Chondrocyte (in vitro differentiated cells): Measurements from ENCODE around the gene SETX. TPM values are rescaled to one million over a fixed set of nuclear protein-coding genes. Genes with fewer than 3 reads are reported as not detected.
A peak's percentile ranks its signal among the peaks of the same experiment; 100 is the strongest.

Experiments used
- DNase-seq: peaks from one replicate; pipeline ENCODE4 v3.0.0; 2021; ENCODE audit warnings: mixed read lengths, low spot score
- H3K27ac Mint-ChIP-seq: one replicate; pipeline ENCODE4 v1.8.0; 2021; ENCODE audit warnings: mild to moderate bottlenecking, moderate library complexity, mixed read lengths; ENCODE audit not compliant: unreplicated experiment
- H3K27me3 Mint-ChIP-seq: 2 replicates; pipeline ENCODE4 v1.8.0; 2021; ENCODE audit warnings: low read depth, mixed read lengths
- H3K36me3 Mint-ChIP-seq: 2 replicates; pipeline ENCODE4 v1.8.0; 2021; ENCODE audit warnings: low read depth, mixed read lengths
- H3K4me1 Mint-ChIP-seq: 2 replicates; pipeline ENCODE4 v1.8.0; 2021; ENCODE audit warnings: low read depth, mild to moderate bottlenecking, mixed read lengths
- H3K4me3 Mint-ChIP-seq: one replicate; pipeline ENCODE4 v1.8.0; 2021; ENCODE audit warnings: mild to moderate bottlenecking, moderate library complexity, mixed read lengths; ENCODE audit not compliant: unreplicated experiment
- H3K9me3 Mint-ChIP-seq: 2 replicates; pipeline ENCODE4 v1.8.0; 2021; ENCODE audit warnings: low read depth, mixed read lengths
- total RNA-seq: library from RNA; stranded (reverse); gene quantifications from 3 replicates; pipeline ENCODE4 v1.2.1, GENCODE V29; 2021
- TF ChIP-seq, protein P1 (sequence below): fragments of 200-600 bp; sonication (generic); IDR thresholded peaks from 2 replicates; pipeline ENCODE4 v1.5.0; 2021; ENCODE audit warnings: antibody characterized with exemption, mild to moderate bottlenecking, moderate library complexity

Gene SETX
- total RNA-seq, 1 donor from 2014 or later = 40.0 TPM

- Mint-ChIP-seq H3K36me3 (peaks cover 12% of the 10 kb centered on the region), H3K4me1 (peaks cover 30% of the 10 kb centered on the region), H3K27ac (no peak overlapping the region), H3K27me3 (no peaks in the 10 kb centered on the region), H3K4me3 (peak overlapping the region; percentile 42), H3K9me3 (no peaks in the 10 kb centered on the region)
- TF ChIP-seq, protein P1, sequence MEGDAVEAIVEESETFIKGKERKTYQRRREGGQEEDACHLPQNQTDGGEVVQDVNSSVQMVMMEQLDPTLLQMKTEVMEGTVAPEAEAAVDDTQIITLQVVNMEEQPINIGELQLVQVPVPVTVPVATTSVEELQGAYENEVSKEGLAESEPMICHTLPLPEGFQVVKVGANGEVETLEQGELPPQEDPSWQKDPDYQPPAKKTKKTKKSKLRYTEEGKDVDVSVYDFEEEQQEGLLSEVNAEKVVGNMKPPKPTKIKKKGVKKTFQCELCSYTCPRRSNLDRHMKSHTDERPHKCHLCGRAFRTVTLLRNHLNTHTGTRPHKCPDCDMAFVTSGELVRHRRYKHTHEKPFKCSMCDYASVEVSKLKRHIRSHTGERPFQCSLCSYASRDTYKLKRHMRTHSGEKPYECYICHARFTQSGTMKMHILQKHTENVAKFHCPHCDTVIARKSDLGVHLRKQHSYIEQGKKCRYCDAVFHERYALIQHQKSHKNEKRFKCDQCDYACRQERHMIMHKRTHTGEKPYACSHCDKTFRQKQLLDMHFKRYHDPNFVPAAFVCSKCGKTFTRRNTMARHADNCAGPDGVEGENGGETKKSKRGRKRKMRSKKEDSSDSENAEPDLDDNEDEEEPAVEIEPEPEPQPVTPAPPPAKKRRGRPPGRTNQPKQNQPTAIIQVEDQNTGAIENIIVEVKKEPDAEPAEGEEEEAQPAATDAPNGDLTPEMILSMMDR = no peak
- DNase-seq = no peak
These were observed 1.6 kb upstream of the SETX start for GRCh38 chr9:132356324-132356924.

DNA sequence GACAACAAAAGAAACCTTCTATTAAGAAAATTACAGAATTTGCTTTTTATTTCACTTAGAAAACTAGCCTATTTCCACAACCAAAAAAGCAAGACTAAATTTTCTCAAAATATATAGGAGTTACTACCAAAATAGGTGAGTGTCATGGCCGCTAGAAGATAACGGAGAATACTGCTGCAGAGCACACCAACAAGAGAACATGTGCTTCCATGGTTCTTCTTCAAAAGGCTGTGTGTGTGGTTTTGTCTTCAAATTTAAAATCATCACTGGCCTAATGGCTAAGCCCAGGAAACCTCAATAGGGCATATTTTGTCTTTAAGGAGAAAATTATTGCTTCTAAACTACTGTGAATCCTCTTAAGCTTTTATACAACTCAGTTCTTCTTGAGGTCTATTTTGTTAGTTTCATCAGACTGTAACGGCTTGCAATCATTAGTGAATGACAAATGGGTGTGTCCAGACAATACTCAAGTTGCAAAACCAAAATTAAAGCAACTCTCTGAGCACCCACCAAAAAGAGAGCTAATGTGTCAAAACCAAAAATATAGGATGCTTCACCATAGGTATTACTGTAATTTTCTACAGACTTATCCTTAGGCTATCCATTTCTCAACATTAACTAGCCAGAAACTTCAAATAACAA lies 3.3 kb downstream of the SETX start:
- no peaks in the 10 kb centered on the region for H3K9me3 Mint-ChIP-seq
- TF ChIP-seq, protein P1 = no peak
- DNase-seq = no peak
- peaks cover 25% of the 10 kb centered on the region for H3K36me3 Mint-ChIP-seq
- no peak overlapping the region for H3K27ac Mint-ChIP-seq
- H3K4me3 Mint-ChIP-seq = no peak overlapping the region
- no peaks in the 10 kb centered on the region for H3K27me3 Mint-ChIP-seq
- peaks cover 33% of the 10 kb centered on the region for H3K4me1 Mint-ChIP-seq

DNA sequence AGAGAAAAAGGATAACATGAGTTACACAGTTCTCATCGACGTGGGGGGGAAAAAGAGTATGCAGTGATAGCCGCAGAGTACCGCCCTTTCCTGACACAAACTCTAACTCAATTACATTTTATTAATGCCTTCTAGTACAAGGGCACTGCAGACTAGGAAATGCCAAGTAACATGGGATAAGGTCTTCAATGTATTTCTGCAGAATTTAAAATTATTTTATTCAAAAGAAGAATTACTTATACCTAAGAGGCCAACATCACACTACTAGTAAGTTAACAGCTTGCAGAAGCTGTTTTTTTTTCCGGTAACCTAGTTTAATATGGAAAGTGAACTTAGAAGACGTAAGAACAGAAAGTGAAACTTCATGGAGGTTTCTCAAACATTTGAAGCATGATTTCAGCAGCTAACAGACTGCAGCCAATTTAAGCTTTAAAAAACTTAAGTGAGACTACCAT lies 3.9 kb downstream of the SETX start:
- Mint-ChIP-seq H3K27me3 (no peaks in the 10 kb centered on the region), H3K4me1 (peaks cover 33% of the 10 kb centered on the region), H3K4me3 (no peak overlapping the region), H3K9me3 (no peaks in the 10 kb centered on the region), H3K27ac (peak overlapping the region; percentile 8), H3K36me3 (peaks cover 29% of the 10 kb centered on the region)
- TF ChIP-seq, protein P1 = no peak
- DNase-seq = no peak

- Mint-ChIP-seq H3K9me3 (no peaks in the 10 kb centered on the region), H3K4me3 (no peak overlapping the region), H3K27ac (no peak overlapping the region), H3K27me3 (no peaks in the 10 kb centered on the region), H3K4me1 (peaks cover 25% of the 10 kb centered on the region), H3K36me3 (peaks cover 34% of the 10 kb centered on the region)
- TF ChIP-seq, protein P1 = no peak
- no peak for DNase-seq
These were observed 6.1 kb downstream of the SETX start for GRCh38 chr9:132348676-132349075.

DNA sequence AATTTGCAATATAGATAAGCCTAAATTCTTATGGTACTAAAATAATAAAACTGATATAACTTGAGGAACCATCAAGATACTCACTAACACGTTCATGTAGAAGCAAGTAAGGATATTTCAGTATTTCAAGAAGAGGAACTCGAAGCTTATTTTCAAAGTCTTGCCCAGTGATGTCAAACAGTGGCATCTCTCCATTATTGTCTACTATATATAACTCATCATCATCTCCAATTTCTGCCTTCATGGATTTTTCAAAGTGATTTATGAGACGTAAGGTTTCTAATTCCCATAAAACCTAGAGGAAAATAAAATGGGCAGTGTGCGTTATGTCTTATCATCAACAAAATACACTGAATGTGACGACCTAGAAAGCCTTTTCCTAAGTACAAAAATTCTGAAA lies 8.6 kb downstream of the SETX start:
- Mint-ChIP-seq H3K36me3 (peaks cover 34% of the 10 kb centered on the region), H3K9me3 (no peaks in the 10 kb centered on the region), H3K27me3 (no peaks in the 10 kb centered on the region), H3K4me3 (no peak overlapping the region), H3K4me1 (peaks cover under 1% of the 10 kb centered on the region), H3K27ac (no peak overlapping the region)
- no peak for DNase-seq
- TF ChIP-seq, protein P1 = no peak
